Neural cell (in vitro differentiated cells): Measurements from ENCODE around the gene WBP11. TPM values are rescaled to one million over a fixed set of nuclear protein-coding genes. Genes with fewer than 3 reads are reported as not detected.

ENCODE experiments used
- H2AFZ ChIP-seq: fragments of 200-600, 300-800 bp; sonication (generic), shearing (Covaris generic); 2 replicates; pipeline ENCODE4 v1.6.0; 2014; ENCODE audit warnings: low read depth, mild to moderate bottlenecking, antibody characterized with exemption, low read length, moderate library complexity
- H3F3A ChIP-seq: fragments of 200-600 bp; shearing (Covaris generic); 2 replicates; pipeline ENCODE4 v1.6.1; 2016; ENCODE audit warnings: mild to moderate bottlenecking, moderate library complexity, mixed read lengths, antibody characterized with exemption, low read length; ENCODE audit not compliant: insufficient read depth, poor library complexity, severe bottlenecking
- H3K27ac ChIP-seq: fragments of 200-600, 300-800 bp; sonication (generic), shearing (Covaris generic); 2 replicates; pipeline ENCODE4 v1.5.1; 2014; ENCODE audit warnings: mild to moderate bottlenecking, low read length, moderate library complexity
- H3K27me3 ChIP-seq: fragments of 300-800, 200-600 bp; sonication (generic), shearing (Covaris generic); 2 replicates; pipeline ENCODE4 v1.6.0; 2014; ENCODE audit warnings: mild to moderate bottlenecking, low read depth, low read length, moderate library complexity; ENCODE audit not compliant: insufficient read depth
- H3K36me3 ChIP-seq: fragments of 300-800, 200-600 bp; sonication (generic), shearing (Covaris generic); 2 replicates; pipeline ENCODE4 v1.5.1; 2014; ENCODE audit warnings: mild to moderate bottlenecking, antibody characterized with exemption, low read length, moderate library complexity; ENCODE audit not compliant: insufficient read depth
- H3K4me2 ChIP-seq: fragments of 300-800, 200-600 bp; sonication (generic), shearing (Covaris generic); 2 replicates; pipeline ENCODE4 v1.6.0; 2014; ENCODE audit warnings: mild to moderate bottlenecking, low read length
- H3K4me3 ChIP-seq: fragments of 300-800, 200-600 bp; sonication (generic), shearing (Covaris generic); 2 replicates; pipeline ENCODE4 v1.5.1; 2014; ENCODE audit warnings: mild to moderate bottlenecking, low read length, moderate library complexity
- H3K79me2 ChIP-seq: fragments of 200-600 bp; shearing (Covaris generic); replicated peaks from 2 replicates; pipeline ENCODE4 v1.6.0; 2014; ENCODE audit warnings: mild to moderate bottlenecking, low read length, moderate library complexity; ENCODE audit not compliant: insufficient read depth
- H3K9ac ChIP-seq: fragments of 300-800, 200-600 bp; sonication (generic), shearing (Covaris generic); 2 replicates; pipeline ENCODE4 v1.6.1; 2016; ENCODE audit warnings: mild to moderate bottlenecking, low read length, mixed read lengths
- H3K9me2 ChIP-seq: fragments of 200-600 bp; shearing (Covaris generic); 2 replicates; pipeline ENCODE4 v1.6.1; 2016; ENCODE audit warnings: mild to moderate bottlenecking, low read length, mixed read lengths; ENCODE audit not compliant: insufficient read depth
- H3K9me3 ChIP-seq: fragments of 200-600, 300-800 bp; sonication (generic), shearing (Covaris generic); 2 replicates; pipeline ENCODE4 v1.6.1; 2016; ENCODE audit warnings: mild to moderate bottlenecking, mixed run types, low read length, moderate library complexity, mixed read lengths
- H4K20me1 ChIP-seq: fragments of 200-600 bp; shearing (Covaris generic); 2 replicates; pipeline ENCODE4 v1.6.1; 2016; ENCODE audit warnings: mild to moderate bottlenecking, mixed run types; ENCODE audit not compliant: insufficient read depth
- EP300 ChIP-seq: fragments of 450-650 bp; conservative IDR thresholded peaks from 2 replicates; pipeline ENCODE4 v1.6.1; 2014; ENCODE audit warnings: antibody characterized with exemption, mild to moderate bottlenecking, moderate library complexity; ENCODE audit not compliant: poor library complexity, severe bottlenecking
- EZH2 ChIP-seq: fragments of 200-600, 300-800 bp; shearing (Covaris generic), sonication (generic); IDR thresholded peaks from 2 replicates; pipeline ENCODE4 v1.6.1; 2014; ENCODE audit warnings: antibody characterized with exemption, low read length, borderline replicate concordance, mild to moderate bottlenecking; ENCODE audit not compliant: insufficient read depth, poor library complexity, severe bottlenecking
- MXI1 ChIP-seq: fragments of 450-650 bp; conservative IDR thresholded peaks from 2 replicates; pipeline ENCODE4 v1.6.1; 2014; ENCODE audit warnings: antibody characterized with exemption, mild to moderate bottlenecking; ENCODE audit not compliant: poor library complexity, severe bottlenecking
- POLR2AphosphoS5 ChIP-seq: IDR thresholded peaks from 2 replicates; pipeline ENCODE4 v1.6.1; 2012
- RAD21 ChIP-seq: fragments of 450-650 bp; conservative IDR thresholded peaks from 2 replicates; pipeline ENCODE4 v1.6.1; 2014; ENCODE audit warnings: antibody characterized with exemption, mild to moderate bottlenecking, moderate library complexity
- SMC3 ChIP-seq: fragments of 450-650 bp; conservative IDR thresholded peaks from 2 replicates; pipeline ENCODE4 v1.6.1; 2014; ENCODE audit warnings: antibody characterized with exemption, mild to moderate bottlenecking, moderate library complexity; ENCODE audit not compliant: poor library complexity
- TAF1 ChIP-seq: IDR thresholded peaks from 2 replicates; pipeline ENCODE4 v1.6.1; 2012; ENCODE audit warnings: low read depth
- polyA plus RNA-seq: library from polyadenylated mRNA; depleted of rRNA; stranded (reverse); fragments of >200 nt; gene quantifications from 2 replicates; pipeline ENCODE4 v1.2.3, GENCODE V29; 2014
- TF ChIP-seq, protein P1 (sequence below): fragments of 450-650 bp; IDR thresholded peaks from 2 replicates; pipeline ENCODE4 v1.5.1; 2014; ENCODE audit warnings: antibody characterized with exemption, mild to moderate bottlenecking, moderate library complexity; ENCODE audit not compliant: poor library complexity, severe bottlenecking
- TF ChIP-seq, protein P2 (sequence below): IDR thresholded peaks from 2 replicates; pipeline ENCODE4 v1.6.1; 2012; ENCODE audit warnings: borderline replicate concordance

Gene WBP11
- polyA plus RNA-seq, 1 donor from 2014 or later: 12.9 TPM

DNA sequence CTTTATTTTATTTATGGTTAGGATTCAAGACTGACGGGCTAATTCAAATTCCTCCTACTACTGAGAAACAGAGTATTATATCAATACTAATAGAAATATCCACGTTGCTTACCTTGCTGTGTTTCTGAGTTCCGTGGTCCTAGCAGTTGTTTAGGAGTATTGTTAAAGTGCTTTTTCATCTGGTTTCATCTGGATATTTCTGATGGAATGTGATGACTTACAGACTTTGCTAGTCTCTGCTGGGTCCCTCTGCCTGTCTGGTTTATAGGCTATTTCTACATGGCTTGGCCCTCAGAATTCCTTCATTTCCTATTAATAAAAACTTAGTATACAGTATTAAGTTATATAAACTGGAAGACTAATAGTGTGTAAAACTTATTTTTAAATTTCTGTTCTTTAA, 10.7 kb upstream of the WBP11 start, which contains the start of gene SMCO3:
SMCO3 (minus strand) TSS at position 169 of the 400 bp plus-strand sequence. CDS start 7,502 bp downstream, outside the sequence.
- H3K9ac ChIP-seq: no peak within 1 kb of the TSS
- TF ChIP-seq, protein P1, sequence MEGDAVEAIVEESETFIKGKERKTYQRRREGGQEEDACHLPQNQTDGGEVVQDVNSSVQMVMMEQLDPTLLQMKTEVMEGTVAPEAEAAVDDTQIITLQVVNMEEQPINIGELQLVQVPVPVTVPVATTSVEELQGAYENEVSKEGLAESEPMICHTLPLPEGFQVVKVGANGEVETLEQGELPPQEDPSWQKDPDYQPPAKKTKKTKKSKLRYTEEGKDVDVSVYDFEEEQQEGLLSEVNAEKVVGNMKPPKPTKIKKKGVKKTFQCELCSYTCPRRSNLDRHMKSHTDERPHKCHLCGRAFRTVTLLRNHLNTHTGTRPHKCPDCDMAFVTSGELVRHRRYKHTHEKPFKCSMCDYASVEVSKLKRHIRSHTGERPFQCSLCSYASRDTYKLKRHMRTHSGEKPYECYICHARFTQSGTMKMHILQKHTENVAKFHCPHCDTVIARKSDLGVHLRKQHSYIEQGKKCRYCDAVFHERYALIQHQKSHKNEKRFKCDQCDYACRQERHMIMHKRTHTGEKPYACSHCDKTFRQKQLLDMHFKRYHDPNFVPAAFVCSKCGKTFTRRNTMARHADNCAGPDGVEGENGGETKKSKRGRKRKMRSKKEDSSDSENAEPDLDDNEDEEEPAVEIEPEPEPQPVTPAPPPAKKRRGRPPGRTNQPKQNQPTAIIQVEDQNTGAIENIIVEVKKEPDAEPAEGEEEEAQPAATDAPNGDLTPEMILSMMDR: no peak
- TF ChIP-seq, protein P2, sequence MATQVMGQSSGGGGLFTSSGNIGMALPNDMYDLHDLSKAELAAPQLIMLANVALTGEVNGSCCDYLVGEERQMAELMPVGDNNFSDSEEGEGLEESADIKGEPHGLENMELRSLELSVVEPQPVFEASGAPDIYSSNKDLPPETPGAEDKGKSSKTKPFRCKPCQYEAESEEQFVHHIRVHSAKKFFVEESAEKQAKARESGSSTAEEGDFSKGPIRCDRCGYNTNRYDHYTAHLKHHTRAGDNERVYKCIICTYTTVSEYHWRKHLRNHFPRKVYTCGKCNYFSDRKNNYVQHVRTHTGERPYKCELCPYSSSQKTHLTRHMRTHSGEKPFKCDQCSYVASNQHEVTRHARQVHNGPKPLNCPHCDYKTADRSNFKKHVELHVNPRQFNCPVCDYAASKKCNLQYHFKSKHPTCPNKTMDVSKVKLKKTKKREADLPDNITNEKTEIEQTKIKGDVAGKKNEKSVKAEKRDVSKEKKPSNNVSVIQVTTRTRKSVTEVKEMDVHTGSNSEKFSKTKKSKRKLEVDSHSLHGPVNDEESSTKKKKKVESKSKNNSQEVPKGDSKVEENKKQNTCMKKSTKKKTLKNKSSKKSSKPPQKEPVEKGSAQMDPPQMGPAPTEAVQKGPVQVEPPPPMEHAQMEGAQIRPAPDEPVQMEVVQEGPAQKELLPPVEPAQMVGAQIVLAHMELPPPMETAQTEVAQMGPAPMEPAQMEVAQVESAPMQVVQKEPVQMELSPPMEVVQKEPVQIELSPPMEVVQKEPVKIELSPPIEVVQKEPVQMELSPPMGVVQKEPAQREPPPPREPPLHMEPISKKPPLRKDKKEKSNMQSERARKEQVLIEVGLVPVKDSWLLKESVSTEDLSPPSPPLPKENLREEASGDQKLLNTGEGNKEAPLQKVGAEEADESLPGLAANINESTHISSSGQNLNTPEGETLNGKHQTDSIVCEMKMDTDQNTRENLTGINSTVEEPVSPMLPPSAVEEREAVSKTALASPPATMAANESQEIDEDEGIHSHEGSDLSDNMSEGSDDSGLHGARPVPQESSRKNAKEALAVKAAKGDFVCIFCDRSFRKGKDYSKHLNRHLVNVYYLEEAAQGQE: no peak
- TF ChIP-seq SMC3 (no peak), MXI1 (no peak), EP300 (no peak), RAD21 (no peak), POLR2AphosphoS5 (no peak), TAF1 (no peak), EZH2 (no peak)
- no peak within 1 kb of the TSS for H3K4me2 ChIP-seq
- no peak within 1 kb of the TSS for H3K27ac ChIP-seq
- no peaks in the 10 kb centered on the region for H3F3A ChIP-seq
- no peaks in the 10 kb centered on the region for H3K79me2 ChIP-seq
- no peaks in the 10 kb centered on the region for H3K9me3 ChIP-seq
- no peaks in the 10 kb centered on the region for H3K9me2 ChIP-seq
- H4K20me1 ChIP-seq: no peaks in the 10 kb centered on the region
- no peaks in the 10 kb centered on the region for H3K27me3 ChIP-seq
- peak within 1 kb of the TSS; percentile 42 for H3K4me3 ChIP-seq
- H3K36me3 ChIP-seq: no peaks in the 10 kb centered on the region
- H2AFZ ChIP-seq: no peak within 1 kb of the TSS

DNA sequence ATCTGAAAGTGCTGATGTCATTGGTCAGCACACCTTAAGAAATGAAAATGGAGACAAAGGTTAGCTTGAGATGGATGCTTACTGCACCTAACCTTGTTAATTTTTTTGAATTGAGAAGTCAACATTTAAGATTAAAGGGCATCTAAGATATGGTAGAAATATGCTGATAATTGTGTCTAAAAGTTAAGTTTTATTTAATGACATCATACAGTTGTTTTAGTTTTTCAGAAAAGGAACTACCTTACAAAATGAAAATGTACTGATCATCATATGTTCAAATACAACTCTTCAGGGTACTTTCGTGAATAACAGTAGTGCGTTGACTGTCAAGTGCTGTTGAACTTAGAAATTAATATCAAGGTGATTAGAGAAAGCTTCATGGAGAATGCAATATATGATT, 8.2 kb upstream of the WBP11 start:
- Histone ChIP-seq H2AFZ (no peak overlapping the region), H3K4me2 (no peak overlapping the region), H3K9me2 (no peaks in the 10 kb centered on the region), H3K27ac (no peak overlapping the region), H3F3A (no peaks in the 10 kb centered on the region), H3K79me2 (no peaks in the 10 kb centered on the region), H4K20me1 (no peaks in the 10 kb centered on the region), H3K27me3 (no peaks in the 10 kb centered on the region), H3K4me3 (no peak overlapping the region), H3K36me3 (no peaks in the 10 kb centered on the region), H3K9me3 (no peaks in the 10 kb centered on the region), H3K9ac (no peak overlapping the region)
- TF ChIP-seq MXI1 (no peak), EP300 (no peak), RAD21 (no peak)

DNA sequence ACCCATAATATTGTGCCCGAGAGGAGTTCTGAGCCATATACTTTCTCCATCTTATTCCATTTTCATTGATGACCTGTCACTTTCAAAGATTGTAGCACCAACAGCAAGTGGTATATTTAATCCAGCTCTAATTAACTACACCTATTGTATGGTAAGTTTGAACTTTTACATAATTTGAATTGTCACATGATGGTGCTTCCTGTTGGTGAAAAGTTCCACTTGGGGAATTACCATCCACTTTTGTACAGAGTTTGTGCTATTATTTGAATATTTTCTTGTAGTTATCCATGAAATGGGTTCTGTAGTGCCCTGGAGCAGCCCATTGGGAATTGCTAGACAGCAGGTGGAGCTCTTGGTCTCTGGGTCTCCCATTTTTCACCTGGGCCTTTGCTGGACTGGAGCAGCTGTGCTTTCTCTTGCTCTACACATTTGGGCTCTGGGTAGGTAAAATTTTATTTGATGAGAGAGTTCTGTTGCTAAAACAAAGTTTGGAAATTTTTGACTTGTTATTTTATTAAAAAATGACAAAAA, 7.7 kb upstream of the WBP11 start:
- Histone ChIP-seq H4K20me1 (no peaks in the 10 kb centered on the region), H3K4me2 (no peak overlapping the region), H3K9ac (no peak overlapping the region), H3F3A (no peaks in the 10 kb centered on the region), H3K36me3 (no peaks in the 10 kb centered on the region), H3K27me3 (no peaks in the 10 kb centered on the region), H3K4me3 (no peak overlapping the region), H3K27ac (no peak overlapping the region), H2AFZ (no peak overlapping the region), H3K9me3 (no peaks in the 10 kb centered on the region), H3K9me2 (no peaks in the 10 kb centered on the region), H3K79me2 (no peaks in the 10 kb centered on the region)
- TF ChIP-seq, protein P2: no peak
- TF ChIP-seq EZH2 (no peak), POLR2AphosphoS5 (no peak), MXI1 (no peak), EP300 (no peak), RAD21 (no peak), SMC3 (no peak), TAF1 (no peak)
- TF ChIP-seq, protein P1: no peak
